WTC11 (cell line): Measurements from ENCODE around the gene FARP2. TPM values are rescaled to one million over a fixed set of nuclear protein-coding genes. Genes with fewer than 3 reads are reported as not detected.
A peak's percentile ranks its signal among the peaks of the same experiment; 100 is the strongest.

Source experiments
- ATAC-seq: fragments of 200-7000 bp; cut with Tn5 transposase; 2 replicates; pipeline ENCODE4 v1.10.0; 2021; ENCODE audit warnings: mild to moderate bottlenecking, moderate library complexity
- CTCF ChIA-PET: fragments of 300-600 bp; sonication (Branson Sonifier 250); formaldehyde crosslinking; loops from one replicate; lab custom pipeline; 2021; ENCODE audit warnings: antibody characterized with exemption; lab: Charles Lee
- POLR2A ChIA-PET: fragments of 350-600 bp; sonication (Branson Sonifier 250); formaldehyde crosslinking; loops from one replicate; lab custom pipeline; 2021; ENCODE audit warnings: antibody characterized with exemption; lab: Charles Lee
- DNase-seq: peaks from one replicate; pipeline ENCODE4 v3.0.0; 2021; ENCODE audit warnings: low spot score
- H3K27ac Mint-ChIP-seq: 2 replicates; pipeline ENCODE4 v1.8.0; 2021; ENCODE audit warnings: mixed read lengths
- H3K27me3 Mint-ChIP-seq: 2 replicates; pipeline ENCODE4 v1.8.0; 2021; ENCODE audit warnings: low read depth, mild to moderate bottlenecking, moderate library complexity, mixed read lengths
- H3K36me3 Mint-ChIP-seq: 2 replicates; pipeline ENCODE4 v1.8.0; 2021; ENCODE audit warnings: mixed read lengths
- H3K4me1 Mint-ChIP-seq: 2 replicates; pipeline ENCODE4 v1.8.0; 2022; ENCODE audit warnings: mixed read lengths
- H3K4me3 Mint-ChIP-seq: 2 replicates; pipeline ENCODE4 v1.8.0; 2021; ENCODE audit warnings: mild to moderate bottlenecking, moderate library complexity, mixed read lengths
- H3K9me3 Mint-ChIP-seq: 2 replicates; pipeline ENCODE4 v1.8.0; 2021; ENCODE audit warnings: mixed read lengths
- ELF4 ChIP-seq: sonication (generic); formaldehyde crosslinking; IDR thresholded peaks from 2 replicates; pipeline ENCODE4 v1.8.1; 2022; ENCODE audit warnings: low read depth, mild to moderate bottlenecking, moderate library complexity, missing genetic modification reagents
- ETV6 ChIP-seq: sonication (generic); formaldehyde crosslinking; IDR thresholded peaks from 2 replicates; pipeline ENCODE4 v1.8.1; 2022; ENCODE audit warnings: mild to moderate bottlenecking, missing genetic modification reagents
- FOXK1 ChIP-seq: sonication (generic); formaldehyde crosslinking; IDR thresholded peaks from 2 replicates; pipeline ENCODE4 v1.8.0; 2022; ENCODE audit warnings: mild to moderate bottlenecking, moderate library complexity, missing genetic modification reagents
- HMGA2 ChIP-seq: fragments of 250-450 bp; sonication (Bioruptor Pico); IDR thresholded peaks from 2 replicates; pipeline ENCODE4 v1.4.0; 2021; ENCODE audit warnings: mild to moderate bottlenecking, moderate library complexity
- IRF2 ChIP-seq: sonication (generic); formaldehyde crosslinking; IDR thresholded peaks from 2 replicates; pipeline ENCODE4 v1.8.0; 2022; ENCODE audit warnings: low read depth, missing genetic modification reagents, borderline replicate concordance
- MYBL2 ChIP-seq: sonication (generic); formaldehyde crosslinking; IDR thresholded peaks from 2 replicates; pipeline ENCODE4 v1.8.1; 2023; ENCODE audit warnings: mild to moderate bottlenecking, moderate library complexity, missing genetic modification reagents
- NFATC4 ChIP-seq: fragments of 250-450 bp; sonication (Bioruptor Pico); IDR thresholded peaks from 2 replicates; pipeline ENCODE4 v1.9.0; 2021; ENCODE audit warnings: mild to moderate bottlenecking
- NR2C2 ChIP-seq: sonication (generic); formaldehyde crosslinking; IDR thresholded peaks from 2 replicates; pipeline ENCODE4 v1.8.0; 2022; ENCODE audit warnings: mild to moderate bottlenecking, missing genetic modification reagents
- SOX15 ChIP-seq: fragments of 250-450 bp; sonication (Bioruptor Pico); IDR thresholded peaks from 2 replicates; pipeline ENCODE4 v1.9.0; 2021; ENCODE audit warnings: mild to moderate bottlenecking
- TCF7 ChIP-seq: sonication (generic); formaldehyde crosslinking; IDR thresholded peaks from 2 replicates; pipeline ENCODE4 v1.8.0; 2022; ENCODE audit warnings: mild to moderate bottlenecking, low read depth, missing genetic modification reagents, moderate library complexity
- TP53 ChIP-seq: sonication (generic); formaldehyde crosslinking; IDR thresholded peaks from 2 replicates; pipeline ENCODE4 v1.8.1; 2023; ENCODE audit warnings: mild to moderate bottlenecking, missing genetic modification reagents
- ZNF121 ChIP-seq: sonication (generic); formaldehyde crosslinking; IDR thresholded peaks from 2 replicates; pipeline ENCODE4 v1.8.0; 2023; ENCODE audit warnings: missing genetic modification reagents
- total RNA-seq: library from RNA; stranded (reverse); gene quantifications from 3 replicates; pipeline ENCODE4 v1.2.3, GENCODE V29; 2021
- TF ChIP-seq, protein P1 (sequence below): fragments of 250-450 bp; sonication (Bioruptor Pico); IDR thresholded peaks from 2 replicates; pipeline ENCODE4 v1.9.0; 2021; ENCODE audit warnings: mild to moderate bottlenecking, borderline replicate concordance
- TF ChIP-seq, protein P2 (sequence below): sonication (generic); formaldehyde crosslinking; IDR thresholded peaks from 2 replicates; pipeline ENCODE4 v1.8.1; 2022; ENCODE audit warnings: missing genetic modification reagents, borderline replicate concordance
- TF ChIP-seq, protein P3 (sequence below): fragments of 200-600 bp; IDR thresholded peaks from 2 replicates; pipeline ENCODE4 v1.8.0; 2022; ENCODE audit warnings: antibody characterized with exemption
- TF ChIP-seq, protein P4 (sequence below): sonication (generic); formaldehyde crosslinking; IDR thresholded peaks from 2 replicates; pipeline ENCODE4 v1.8.1; 2023; ENCODE audit warnings: mild to moderate bottlenecking, missing genetic modification reagents, borderline replicate concordance
- TF ChIP-seq, protein P5 (sequence below): sonication (generic); formaldehyde crosslinking; IDR thresholded peaks from 2 replicates; pipeline ENCODE4 v1.8.0; 2022; ENCODE audit warnings: missing genetic modification reagents
- TF ChIP-seq, protein P6 (sequence below): fragments of 250-450 bp; sonication (Bioruptor Pico); IDR thresholded peaks from 2 replicates; pipeline ENCODE4 v1.9.0; 2021; ENCODE audit warnings: moderate library complexity, mild to moderate bottlenecking, inconsistent platforms, borderline replicate concordance

The FARP2 gene
- total RNA-seq, 1 experiment from 2014 or later, result 37.8 TPM

DNA sequence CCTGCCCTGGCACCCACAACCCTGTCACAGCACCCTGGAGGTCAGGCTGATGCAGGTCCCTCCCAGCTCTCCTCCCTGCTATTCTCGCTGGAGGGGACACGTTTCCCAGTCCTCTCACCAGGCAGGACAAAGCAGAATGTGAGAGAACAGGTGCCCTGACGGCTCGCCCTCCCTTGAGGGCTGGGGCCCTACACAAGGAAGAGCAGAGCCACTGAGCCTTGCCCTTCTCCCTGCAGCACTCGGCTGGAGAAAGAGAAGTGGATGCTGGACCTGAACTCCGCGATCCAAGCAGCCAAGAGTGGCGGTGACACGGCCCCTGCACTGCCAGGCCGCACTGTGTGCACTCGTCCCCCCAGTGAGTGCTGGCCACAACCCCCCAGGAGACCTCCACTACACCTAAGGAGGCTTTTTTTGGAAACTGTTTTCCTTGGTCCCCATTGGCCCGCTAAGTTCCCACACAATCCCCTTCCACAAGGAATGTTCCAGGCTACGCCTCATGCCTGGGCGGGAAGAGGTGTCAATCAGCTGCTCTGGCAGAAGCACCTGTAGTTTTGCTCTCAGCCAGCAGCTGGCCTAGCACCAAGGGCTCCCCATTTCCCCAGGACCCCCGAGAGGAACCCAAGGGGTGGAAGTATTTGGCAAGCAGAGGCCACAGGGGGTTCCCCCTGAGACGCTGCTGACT, 134.9 kb downstream of the FARP2 start (continued):
- no peak for TF ChIP-seq IRF2 (CRISPR knock-in tag)
- TF ChIP-seq, protein P1, sequence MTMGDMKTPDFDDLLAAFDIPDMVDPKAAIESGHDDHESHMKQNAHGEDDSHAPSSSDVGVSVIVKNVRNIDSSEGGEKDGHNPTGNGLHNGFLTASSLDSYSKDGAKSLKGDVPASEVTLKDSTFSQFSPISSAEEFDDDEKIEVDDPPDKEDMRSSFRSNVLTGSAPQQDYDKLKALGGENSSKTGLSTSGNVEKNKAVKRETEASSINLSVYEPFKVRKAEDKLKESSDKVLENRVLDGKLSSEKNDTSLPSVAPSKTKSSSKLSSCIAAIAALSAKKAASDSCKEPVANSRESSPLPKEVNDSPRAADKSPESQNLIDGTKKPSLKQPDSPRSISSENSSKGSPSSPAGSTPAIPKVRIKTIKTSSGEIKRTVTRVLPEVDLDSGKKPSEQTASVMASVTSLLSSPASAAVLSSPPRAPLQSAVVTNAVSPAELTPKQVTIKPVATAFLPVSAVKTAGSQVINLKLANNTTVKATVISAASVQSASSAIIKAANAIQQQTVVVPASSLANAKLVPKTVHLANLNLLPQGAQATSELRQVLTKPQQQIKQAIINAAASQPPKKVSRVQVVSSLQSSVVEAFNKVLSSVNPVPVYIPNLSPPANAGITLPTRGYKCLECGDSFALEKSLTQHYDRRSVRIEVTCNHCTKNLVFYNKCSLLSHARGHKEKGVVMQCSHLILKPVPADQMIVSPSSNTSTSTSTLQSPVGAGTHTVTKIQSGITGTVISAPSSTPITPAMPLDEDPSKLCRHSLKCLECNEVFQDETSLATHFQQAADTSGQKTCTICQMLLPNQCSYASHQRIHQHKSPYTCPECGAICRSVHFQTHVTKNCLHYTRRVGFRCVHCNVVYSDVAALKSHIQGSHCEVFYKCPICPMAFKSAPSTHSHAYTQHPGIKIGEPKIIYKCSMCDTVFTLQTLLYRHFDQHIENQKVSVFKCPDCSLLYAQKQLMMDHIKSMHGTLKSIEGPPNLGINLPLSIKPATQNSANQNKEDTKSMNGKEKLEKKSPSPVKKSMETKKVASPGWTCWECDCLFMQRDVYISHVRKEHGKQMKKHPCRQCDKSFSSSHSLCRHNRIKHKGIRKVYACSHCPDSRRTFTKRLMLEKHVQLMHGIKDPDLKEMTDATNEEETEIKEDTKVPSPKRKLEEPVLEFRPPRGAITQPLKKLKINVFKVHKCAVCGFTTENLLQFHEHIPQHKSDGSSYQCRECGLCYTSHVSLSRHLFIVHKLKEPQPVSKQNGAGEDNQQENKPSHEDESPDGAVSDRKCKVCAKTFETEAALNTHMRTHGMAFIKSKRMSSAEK (CRISPR knock-in tag), result no peak
- no peak for TF ChIP-seq TCF7 (CRISPR knock-in tag)
- no peak for TF ChIP-seq MYBL2
- TF ChIP-seq, protein P2, sequence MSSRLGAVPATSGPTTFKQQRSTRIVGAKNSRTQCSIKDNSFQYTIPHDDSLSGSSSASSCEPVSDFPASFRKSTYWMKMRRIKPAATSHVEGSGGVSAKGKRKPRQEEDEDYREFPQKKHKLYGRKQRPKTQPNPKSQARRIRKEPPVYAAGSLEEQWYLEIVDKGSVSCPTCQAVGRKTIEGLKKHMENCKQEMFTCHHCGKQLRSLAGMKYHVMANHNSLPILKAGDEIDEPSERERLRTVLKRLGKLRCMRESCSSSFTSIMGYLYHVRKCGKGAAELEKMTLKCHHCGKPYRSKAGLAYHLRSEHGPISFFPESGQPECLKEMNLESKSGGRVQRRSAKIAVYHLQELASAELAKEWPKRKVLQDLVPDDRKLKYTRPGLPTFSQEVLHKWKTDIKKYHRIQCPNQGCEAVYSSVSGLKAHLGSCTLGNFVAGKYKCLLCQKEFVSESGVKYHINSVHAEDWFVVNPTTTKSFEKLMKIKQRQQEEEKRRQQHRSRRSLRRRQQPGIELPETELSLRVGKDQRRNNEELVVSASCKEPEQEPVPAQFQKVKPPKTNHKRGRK (CRISPR knock-in tag), result no peak
- TF ChIP-seq TP53 (CRISPR knock-in tag), result no peak
- TF ChIP-seq NR2C2, result no peak
- TF ChIP-seq, protein P3, sequence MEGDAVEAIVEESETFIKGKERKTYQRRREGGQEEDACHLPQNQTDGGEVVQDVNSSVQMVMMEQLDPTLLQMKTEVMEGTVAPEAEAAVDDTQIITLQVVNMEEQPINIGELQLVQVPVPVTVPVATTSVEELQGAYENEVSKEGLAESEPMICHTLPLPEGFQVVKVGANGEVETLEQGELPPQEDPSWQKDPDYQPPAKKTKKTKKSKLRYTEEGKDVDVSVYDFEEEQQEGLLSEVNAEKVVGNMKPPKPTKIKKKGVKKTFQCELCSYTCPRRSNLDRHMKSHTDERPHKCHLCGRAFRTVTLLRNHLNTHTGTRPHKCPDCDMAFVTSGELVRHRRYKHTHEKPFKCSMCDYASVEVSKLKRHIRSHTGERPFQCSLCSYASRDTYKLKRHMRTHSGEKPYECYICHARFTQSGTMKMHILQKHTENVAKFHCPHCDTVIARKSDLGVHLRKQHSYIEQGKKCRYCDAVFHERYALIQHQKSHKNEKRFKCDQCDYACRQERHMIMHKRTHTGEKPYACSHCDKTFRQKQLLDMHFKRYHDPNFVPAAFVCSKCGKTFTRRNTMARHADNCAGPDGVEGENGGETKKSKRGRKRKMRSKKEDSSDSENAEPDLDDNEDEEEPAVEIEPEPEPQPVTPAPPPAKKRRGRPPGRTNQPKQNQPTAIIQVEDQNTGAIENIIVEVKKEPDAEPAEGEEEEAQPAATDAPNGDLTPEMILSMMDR, result no peak
- TF ChIP-seq ELF4 (CRISPR knock-in tag), result no peak
- no peak for TF ChIP-seq ZNF121

DNA sequence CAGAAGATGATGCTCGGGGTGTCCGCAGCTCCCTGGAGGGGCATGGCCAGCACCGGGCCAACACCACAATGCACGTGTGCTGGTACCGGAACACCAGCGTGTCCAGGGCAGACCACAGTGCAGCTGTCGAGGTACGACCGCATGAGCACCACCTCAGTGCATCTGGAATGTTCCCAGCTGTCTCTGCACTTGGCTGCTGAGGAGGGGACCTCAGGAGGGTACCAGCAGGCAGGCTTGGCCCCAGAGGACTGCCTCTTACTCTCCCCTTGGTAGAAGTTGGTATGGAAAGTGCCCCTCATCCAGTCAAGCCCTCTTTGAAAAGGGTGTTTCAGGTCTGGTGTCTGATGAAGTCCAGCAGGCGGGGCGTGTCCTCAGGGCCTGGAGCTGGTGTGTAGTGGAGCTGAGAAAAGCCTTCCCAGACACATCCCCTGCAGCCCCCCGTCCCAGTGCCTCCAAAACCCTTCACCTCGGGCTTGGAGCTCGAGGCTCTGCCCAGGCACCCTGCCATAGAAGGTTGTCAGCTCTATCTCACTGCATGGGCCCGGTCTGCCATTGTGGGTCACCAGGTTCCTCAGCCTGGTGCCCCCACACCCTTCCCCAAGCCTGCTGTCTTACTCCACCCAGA, 135.6 kb downstream of the FARP2 start:
- no peak for DNase-seq
- no peak for ATAC-seq
- TF ChIP-seq, protein P4, sequence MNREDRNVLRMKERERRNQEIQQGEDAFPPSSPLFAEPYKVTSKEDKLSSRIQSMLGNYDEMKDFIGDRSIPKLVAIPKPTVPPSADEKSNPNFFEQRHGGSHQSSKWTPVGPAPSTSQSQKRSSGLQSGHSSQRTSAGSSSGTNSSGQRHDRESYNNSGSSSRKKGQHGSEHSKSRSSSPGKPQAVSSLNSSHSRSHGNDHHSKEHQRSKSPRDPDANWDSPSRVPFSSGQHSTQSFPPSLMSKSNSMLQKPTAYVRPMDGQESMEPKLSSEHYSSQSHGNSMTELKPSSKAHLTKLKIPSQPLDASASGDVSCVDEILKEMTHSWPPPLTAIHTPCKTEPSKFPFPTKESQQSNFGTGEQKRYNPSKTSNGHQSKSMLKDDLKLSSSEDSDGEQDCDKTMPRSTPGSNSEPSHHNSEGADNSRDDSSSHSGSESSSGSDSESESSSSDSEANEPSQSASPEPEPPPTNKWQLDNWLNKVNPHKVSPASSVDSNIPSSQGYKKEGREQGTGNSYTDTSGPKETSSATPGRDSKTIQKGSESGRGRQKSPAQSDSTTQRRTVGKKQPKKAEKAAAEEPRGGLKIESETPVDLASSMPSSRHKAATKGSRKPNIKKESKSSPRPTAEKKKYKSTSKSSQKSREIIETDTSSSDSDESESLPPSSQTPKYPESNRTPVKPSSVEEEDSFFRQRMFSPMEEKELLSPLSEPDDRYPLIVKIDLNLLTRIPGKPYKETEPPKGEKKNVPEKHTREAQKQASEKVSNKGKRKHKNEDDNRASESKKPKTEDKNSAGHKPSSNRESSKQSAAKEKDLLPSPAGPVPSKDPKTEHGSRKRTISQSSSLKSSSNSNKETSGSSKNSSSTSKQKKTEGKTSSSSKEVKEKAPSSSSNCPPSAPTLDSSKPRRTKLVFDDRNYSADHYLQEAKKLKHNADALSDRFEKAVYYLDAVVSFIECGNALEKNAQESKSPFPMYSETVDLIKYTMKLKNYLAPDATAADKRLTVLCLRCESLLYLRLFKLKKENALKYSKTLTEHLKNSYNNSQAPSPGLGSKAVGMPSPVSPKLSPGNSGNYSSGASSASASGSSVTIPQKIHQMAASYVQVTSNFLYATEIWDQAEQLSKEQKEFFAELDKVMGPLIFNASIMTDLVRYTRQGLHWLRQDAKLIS (CRISPR knock-in tag), result no peak
- no peak for TF ChIP-seq NFATC4 (CRISPR knock-in tag)
- no peak for TF ChIP-seq SOX15
- TF ChIP-seq, protein P5, sequence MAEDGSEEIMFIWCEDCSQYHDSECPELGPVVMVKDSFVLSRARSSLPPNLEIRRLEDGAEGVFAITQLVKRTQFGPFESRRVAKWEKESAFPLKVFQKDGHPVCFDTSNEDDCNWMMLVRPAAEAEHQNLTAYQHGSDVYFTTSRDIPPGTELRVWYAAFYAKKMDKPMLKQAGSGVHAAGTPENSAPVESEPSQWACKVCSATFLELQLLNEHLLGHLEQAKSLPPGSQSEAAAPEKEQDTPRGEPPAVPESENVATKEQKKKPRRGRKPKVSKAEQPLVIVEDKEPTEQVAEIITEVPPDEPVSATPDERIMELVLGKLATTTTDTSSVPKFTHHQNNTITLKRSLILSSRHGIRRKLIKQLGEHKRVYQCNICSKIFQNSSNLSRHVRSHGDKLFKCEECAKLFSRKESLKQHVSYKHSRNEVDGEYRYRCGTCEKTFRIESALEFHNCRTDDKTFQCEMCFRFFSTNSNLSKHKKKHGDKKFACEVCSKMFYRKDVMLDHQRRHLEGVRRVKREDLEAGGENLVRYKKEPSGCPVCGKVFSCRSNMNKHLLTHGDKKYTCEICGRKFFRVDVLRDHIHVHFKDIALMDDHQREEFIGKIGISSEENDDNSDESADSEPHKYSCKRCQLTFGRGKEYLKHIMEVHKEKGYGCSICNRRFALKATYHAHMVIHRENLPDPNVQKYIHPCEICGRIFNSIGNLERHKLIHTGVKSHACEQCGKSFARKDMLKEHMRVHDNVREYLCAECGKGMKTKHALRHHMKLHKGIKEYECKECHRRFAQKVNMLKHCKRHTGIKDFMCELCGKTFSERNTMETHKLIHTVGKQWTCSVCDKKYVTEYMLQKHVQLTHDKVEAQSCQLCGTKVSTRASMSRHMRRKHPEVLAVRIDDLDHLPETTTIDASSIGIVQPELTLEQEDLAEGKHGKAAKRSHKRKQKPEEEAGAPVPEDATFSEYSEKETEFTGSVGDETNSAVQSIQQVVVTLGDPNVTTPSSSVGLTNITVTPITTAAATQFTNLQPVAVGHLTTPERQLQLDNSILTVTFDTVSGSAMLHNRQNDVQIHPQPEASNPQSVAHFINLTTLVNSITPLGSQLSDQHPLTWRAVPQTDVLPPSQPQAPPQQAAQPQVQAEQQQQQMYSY, result no peak
- no peak for TF ChIP-seq FOXK1
- TF ChIP-seq, protein P6, sequence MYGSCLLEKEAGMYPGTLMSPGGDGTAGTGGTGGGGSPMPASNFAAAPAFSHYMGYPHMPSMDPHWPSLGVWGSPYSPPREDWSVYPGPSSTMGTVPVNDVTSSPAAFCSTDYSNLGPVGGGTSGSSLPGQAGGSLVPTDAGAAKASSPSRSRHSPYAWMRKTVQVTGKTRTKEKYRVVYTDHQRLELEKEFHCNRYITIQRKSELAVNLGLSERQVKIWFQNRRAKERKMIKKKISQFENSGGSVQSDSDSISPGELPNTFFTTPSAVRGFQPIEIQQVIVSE (CRISPR knock-in tag), result no peak
- TF ChIP-seq ETV6 (CRISPR knock-in tag), result 0 out of 2 replicates have a peak, but pooled peaks have one; percentile 33
- TF ChIP-seq HMGA2 (CRISPR knock-in tag), result no peak
- H3K27ac Mint-ChIP-seq, result 0 out of 2 replicates have a peak overlapping the region, but pooled peaks have one; percentile 23
- no peak overlapping the region for H3K4me3 Mint-ChIP-seq
- H3K9me3 Mint-ChIP-seq, result 0 out of 2 replicates have a peak, but pooled peaks cover 2% of the 10 kb centered on the region
- POLR2A ChIA-PET, result interaction anchor here (1.2 kb wide), 1 partner anchor 10 kb away, joined by 4 read pairs; no protein-coding TSS in a partner anchor
- H3K4me1 Mint-ChIP-seq, result peaks cover 2% of the 10 kb centered on the region; the same call in 1 of the 2 replicates
- H3K36me3 Mint-ChIP-seq, result peaks cover 16% of the 10 kb centered on the region
- H3K27me3 Mint-ChIP-seq, result no peaks in the 10 kb centered on the region
- CTCF ChIA-PET, result interaction anchor here (1.0 to 1.6 kb wide), 3 partner anchors 9 to 651 kb away, joined by 3 to 6 read pairs (median 3); no protein-coding TSS in a partner anchor
